ENCODE measurements around the gene CDH13.

CDH13 gene

DNA sequence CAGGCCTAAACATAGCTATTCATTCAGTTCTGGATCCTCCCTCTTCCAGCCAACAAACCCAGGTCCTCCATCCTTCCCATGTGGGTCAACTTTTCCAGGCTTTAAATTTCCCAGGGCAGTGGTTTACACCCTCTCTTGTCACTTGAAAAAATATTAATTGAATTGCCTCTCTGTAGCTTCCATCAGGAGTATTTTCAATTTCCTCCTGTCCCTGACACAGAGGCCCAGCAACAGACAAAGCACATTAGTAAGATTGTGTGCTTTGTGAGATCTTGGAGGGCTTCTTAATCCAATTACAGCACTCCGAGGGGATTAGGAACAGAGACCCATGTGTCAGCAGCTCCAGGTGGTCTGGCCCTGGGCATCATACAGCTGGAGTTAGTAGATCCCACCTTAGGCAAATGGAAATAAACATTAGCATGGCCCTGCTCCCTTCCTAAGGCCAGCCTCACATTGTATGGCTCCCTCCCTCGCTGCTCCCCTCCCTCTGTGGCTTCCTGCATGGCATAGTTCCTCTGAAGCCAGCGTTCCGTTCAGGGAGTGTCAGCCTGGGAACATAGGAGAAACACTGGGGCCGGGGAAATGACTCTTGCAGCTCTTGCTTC is 1048.3 kb downstream of the CDH13 start:
- TF ChIP-seq GATA2 (IDR thresholded peaks at IDR 0.05; ENCODE audit: low read depth, low read length) (no peak), GATA3 (IDR thresholded peaks at IDR 0.05; ENCODE audit: low read depth, low read length) (no peak)

- TF ChIP-seq GATA3 (IDR thresholded peaks at IDR 0.05; ENCODE audit: low read depth, low read length) (no peak), GATA2 (IDR thresholded peaks at IDR 0.05; ENCODE audit: low read depth, low read length) (no peak)
Measured at GRCh38 chr16:83676086-83676485, 1049.3 kb downstream of the CDH13 start.

DNA sequence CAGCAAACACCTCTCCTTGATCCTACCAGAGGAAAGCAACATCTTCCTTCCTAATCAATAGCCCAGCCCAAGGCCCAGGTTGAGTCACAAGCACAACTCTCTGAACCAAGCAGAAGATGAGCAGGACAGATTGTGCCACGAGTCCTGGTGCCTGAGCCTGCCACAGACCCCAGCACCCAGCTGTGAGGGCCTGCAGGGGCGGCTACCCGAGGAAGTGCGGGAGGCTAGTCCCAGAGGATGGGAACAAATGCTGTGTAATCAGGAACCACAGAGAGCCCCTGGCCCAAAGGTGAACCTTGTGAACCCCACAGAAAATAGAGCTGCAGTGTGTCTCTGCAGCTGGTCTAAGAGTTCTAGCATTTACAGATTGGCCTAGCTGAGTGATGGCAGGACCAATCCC is 1054.2 kb downstream of the CDH13 start:
- TF ChIP-seq GATA2 (IDR thresholded peaks at IDR 0.05; ENCODE audit: low read depth, low read length) (no peak), GATA3 (IDR thresholded peaks at IDR 0.05; ENCODE audit: low read depth, low read length) (no peak)

GRCh38 chr16:83681381-83681956 is 1054.7 kb downstream of the CDH13 start:
- no peak for TF ChIP-seq GATA2 (IDR thresholded peaks at IDR 0.05; ENCODE audit: low read depth, low read length)
- no peak for TF ChIP-seq GATA3 (IDR thresholded peaks at IDR 0.05; ENCODE audit: low read depth, low read length)

GRCh38 chr16:83682116-83682867 is 1055.5 kb downstream of the CDH13 start:
- TF ChIP-seq GATA3 (IDR thresholded peaks at IDR 0.05; ENCODE audit: low read depth, low read length) = no peak
- no peak for TF ChIP-seq GATA2 (IDR thresholded peaks at IDR 0.05; ENCODE audit: low read depth, low read length)

- TF ChIP-seq GATA2 (IDR thresholded peaks at IDR 0.05; ENCODE audit: low read depth, low read length) (no peak), GATA3 (IDR thresholded peaks at IDR 0.05; ENCODE audit: low read depth, low read length) (no peak)
Measured at GRCh38 chr16:83682868-83683235, 1056.1 kb downstream of the CDH13 start.

GRCh38 chr16:83685615-83686165 is 1058.9 kb downstream of the CDH13 start:
- TF ChIP-seq GATA2 (IDR thresholded peaks at IDR 0.05; ENCODE audit: low read depth, low read length) (no peak), GATA3 (IDR thresholded peaks at IDR 0.05; ENCODE audit: low read depth, low read length) (no peak)

- TF ChIP-seq GATA2 (IDR thresholded peaks at IDR 0.05; ENCODE audit: low read depth, low read length) = no peak
- TF ChIP-seq GATA3 (IDR thresholded peaks at IDR 0.05; ENCODE audit: low read depth, low read length) = no peak
Measured at GRCh38 chr16:83686726-83687125, 1060.0 kb downstream of the CDH13 start.

DNA sequence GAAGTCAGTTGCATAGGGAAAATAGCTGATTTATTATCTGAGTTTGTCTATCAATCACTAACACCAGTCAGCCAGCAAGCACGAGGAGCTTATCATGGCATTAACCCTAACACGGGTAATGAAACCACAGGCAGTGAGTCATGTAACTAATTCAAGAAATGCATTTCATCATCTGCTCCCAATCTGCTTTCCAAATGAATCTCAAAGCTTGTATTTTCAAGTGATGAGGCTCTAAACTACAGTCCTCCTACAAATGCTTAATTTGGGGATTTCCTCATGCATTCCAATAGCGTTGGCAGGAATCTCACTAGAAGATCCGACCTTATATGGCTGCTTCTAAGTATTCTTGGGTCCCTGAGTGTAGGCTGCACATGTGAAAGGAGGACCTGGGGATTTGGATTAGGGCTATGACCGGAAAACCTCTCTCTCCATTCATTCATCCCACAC is 1062.6 kb downstream of the CDH13 start:
- TF ChIP-seq GATA3 (IDR thresholded peaks at IDR 0.05; ENCODE audit: low read depth, low read length) = no peak
- no peak for TF ChIP-seq GATA2 (IDR thresholded peaks at IDR 0.05; ENCODE audit: low read depth, low read length)

- TF ChIP-seq GATA2 (IDR thresholded peaks at IDR 0.05; ENCODE audit: low read depth, low read length) = no peak
- no peak for TF ChIP-seq GATA3 (IDR thresholded peaks at IDR 0.05; ENCODE audit: low read depth, low read length)
Measured at GRCh38 chr16:83692224-83692623, 1065.5 kb downstream of the CDH13 start.

- TF ChIP-seq GATA2 (IDR thresholded peaks at IDR 0.05; ENCODE audit: low read depth, low read length) (no peak), GATA3 (IDR thresholded peaks at IDR 0.05; ENCODE audit: low read depth, low read length) (no peak)
Measured at GRCh38 chr16:83698964-83699363, 1072.2 kb downstream of the CDH13 start.

DNA sequence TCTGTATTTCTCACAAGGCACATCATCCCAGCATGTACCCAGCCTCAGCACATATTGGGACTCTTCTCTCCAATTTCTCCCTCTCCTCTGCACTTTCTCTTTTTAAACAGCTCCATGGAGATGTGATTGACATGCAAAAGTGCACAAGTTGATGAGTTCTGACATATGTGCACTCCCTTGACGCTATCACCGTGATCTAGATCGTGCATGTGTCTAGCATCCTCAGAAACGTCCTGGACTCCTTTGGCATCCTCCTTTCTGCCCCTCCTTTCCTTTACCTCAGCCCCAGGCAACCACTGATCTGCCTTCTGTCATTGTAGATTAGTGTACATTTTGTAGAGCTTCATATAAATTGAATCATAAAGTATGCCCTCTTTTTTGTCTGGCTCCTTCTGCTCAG is 1073.0 kb downstream of the CDH13 start:
- TF ChIP-seq GATA3 (IDR thresholded peaks at IDR 0.05; ENCODE audit: low read depth, low read length) (no peak), GATA2 (IDR thresholded peaks at IDR 0.05; ENCODE audit: low read depth, low read length) (no peak)

DNA sequence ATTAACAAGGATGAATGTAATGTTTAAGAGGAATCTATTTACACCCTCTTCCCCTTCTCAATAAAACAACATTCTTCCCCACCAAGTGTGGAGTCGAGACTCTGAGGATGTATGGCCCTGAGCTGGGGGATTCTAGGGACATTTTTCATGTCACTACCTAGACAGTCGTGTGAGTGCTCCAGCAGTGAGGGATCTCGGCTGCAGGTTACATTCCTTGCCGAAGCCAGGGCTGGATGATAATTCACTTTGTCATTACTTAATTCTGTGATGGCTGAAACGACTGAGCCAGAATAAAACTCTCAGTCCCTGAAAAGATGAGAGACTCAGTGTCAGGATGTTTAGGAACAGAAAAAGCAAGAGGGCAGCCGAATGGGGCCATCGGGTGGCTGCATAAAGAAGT is 1074.1 kb downstream of the CDH13 start:
- no peak for TF ChIP-seq GATA3 (IDR thresholded peaks at IDR 0.05; ENCODE audit: low read depth, low read length)

DNA sequence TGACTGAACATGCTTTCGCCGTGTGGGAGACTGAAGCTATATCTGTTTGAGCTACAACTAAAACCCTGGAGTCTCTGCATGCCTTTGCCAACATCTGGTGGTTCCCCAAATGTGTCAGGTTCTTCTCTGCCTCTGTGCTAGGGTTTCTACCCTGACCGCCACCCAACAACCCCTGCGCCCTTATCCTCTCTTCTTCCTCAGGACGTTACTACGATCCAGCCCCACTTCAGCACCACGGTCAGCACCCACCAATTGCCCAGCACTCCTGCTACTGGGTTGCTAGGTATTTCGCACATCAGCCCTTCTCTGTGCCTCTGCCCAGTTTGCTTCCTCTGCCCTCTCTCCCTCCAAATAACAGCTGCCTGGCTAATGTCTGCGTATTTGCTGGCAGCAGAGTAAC is 1074.7 kb downstream of the CDH13 start:
- TF ChIP-seq GATA2 (IDR thresholded peaks at IDR 0.05; ENCODE audit: low read depth, low read length) (no peak), GATA3 (IDR thresholded peaks at IDR 0.05; ENCODE audit: low read depth, low read length) (no peak)

DNA sequence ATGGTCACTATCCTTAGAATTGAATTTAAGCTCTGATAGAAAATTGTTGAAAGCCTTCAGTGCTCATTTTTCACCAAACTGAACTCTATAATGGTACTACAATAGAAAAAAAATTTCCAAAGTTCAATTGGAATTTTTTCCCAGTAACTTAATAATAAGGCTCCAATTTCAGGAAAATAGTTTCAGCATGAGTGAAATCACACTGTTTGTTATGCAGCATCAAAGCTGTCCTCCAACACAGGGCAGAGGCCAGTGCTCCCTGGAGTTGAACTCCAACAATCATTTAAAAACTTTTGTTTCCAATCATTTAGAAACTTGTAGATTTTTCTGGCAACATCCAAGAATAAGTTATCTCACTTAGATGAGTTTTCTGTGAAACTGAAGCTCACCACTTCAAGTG is 1077.9 kb downstream of the CDH13 start:
- TF ChIP-seq GATA2 (IDR thresholded peaks at IDR 0.05; ENCODE audit: low read depth, low read length) (no peak), GATA3 (IDR thresholded peaks at IDR 0.05; ENCODE audit: low read depth, low read length) (no peak)

Measured in SH-SY5Y (cell line).